ENCODE results near the gene ANKRD12.

GRCh38 chr18:9223356-9223755, 86.8 kb downstream of the ANKRD12 start:
- TF ChIP-seq CTCF (conservative IDR thresholded peaks at IDR 0.05; ENCODE audit: low read depth, low read length): no peak
- TF ChIP-seq EZH2phosphoT487 (IDR thresholded peaks at IDR 0.05; ENCODE audit: borderline replicate concordance, low read length): no peak
- no peak for TF ChIP-seq EZH2 (IDR thresholded peaks at IDR 0.05; ENCODE audit: low read length, unreplicated experiment)
